HG03378 (cell line): Measurements from ENCODE around the gene TSFM.
"Not testable (repeated sequence)": the region's sequence is repeated elsewhere in the genome, so short reads cannot be mapped to it uniquely, and the experiment has no call there.

Experiments used
- ATAC-seq: cut with Tn5 transposase; IDR thresholded peaks from one replicate; pipeline ENCODE4 v1.9.1; 2021; ENCODE audit warnings: mild to moderate bottlenecking, moderate library complexity; ENCODE audit not compliant: unreplicated experiment

TSFM gene

DNA sequence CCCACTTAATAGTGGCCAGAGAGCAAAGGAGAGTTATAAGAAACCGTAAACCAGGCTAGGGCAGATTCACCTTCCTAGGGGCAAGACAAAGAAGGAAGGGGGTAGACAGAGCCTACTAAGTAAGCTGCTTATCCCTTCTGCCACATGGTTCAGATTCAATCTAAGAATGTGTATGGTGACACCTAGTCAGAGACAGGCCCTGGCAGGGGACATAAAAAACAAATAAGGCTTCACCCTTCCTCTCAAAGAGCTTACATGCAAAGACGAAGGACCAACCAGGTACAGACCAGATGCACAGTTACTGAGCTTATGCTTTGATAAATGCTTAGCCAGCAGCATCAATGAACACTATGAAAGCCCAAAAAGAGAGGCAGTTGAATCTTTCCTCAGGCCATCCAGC, 20.1 kb upstream of the TSFM start:
- ATAC-seq: no peak

DNA sequence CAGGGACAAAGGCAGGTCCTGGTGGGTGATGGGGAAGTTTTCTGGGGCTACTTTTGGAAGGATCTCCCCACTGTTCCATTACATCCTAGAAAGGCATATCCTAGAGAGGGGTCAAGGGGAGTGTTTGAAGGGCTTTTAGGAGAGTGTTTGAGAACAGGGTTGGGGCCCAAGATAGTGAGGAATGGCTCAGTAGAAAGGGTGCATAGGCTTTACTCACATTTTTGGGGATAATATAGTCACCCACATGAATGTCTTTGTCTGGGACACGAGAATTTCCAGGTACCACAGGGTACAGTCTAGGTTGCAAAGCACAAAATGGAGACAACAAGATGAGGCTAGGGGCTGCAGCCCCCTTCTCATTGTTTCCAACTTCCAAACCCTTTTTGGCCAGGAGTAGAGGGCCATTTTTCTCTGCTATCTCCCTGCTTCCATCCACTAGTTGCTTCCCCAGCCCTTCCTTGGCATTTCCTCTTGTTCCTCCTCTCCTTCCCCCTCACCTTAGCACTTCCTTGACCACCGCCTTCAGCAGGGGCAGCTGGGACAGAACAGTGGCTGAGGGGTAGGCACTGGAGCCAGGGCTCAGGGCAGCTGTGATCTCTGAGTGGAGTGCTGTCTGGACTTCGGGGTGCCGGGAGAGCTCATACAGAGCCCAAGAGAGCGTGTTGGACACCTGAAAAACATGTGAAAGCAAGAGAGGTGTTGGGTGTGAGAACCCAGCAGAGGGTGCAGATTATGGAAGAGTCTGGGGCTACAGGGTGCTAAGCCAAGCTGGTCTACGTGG, 18.5 kb upstream of the TSFM start:
- no peak for ATAC-seq

DNA sequence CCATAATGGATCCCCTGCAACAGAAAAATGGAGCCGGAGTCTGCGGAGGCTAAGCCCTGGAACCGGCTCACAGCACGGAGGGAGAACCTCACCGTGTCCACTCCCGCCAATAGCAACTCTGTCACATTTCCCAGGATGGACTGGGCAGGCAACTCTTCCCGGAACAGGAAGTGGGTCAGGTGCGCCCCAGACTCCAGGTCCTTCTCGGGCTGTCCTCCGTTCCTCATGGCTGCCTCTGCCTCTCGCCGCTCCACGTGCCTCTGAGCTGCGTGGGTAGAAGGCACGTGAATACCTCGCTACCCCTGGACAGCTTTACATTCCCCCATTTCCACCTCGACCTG, 18.0 kb upstream of the TSFM start:
- peak; percentile 5 for ATAC-seq

DNA sequence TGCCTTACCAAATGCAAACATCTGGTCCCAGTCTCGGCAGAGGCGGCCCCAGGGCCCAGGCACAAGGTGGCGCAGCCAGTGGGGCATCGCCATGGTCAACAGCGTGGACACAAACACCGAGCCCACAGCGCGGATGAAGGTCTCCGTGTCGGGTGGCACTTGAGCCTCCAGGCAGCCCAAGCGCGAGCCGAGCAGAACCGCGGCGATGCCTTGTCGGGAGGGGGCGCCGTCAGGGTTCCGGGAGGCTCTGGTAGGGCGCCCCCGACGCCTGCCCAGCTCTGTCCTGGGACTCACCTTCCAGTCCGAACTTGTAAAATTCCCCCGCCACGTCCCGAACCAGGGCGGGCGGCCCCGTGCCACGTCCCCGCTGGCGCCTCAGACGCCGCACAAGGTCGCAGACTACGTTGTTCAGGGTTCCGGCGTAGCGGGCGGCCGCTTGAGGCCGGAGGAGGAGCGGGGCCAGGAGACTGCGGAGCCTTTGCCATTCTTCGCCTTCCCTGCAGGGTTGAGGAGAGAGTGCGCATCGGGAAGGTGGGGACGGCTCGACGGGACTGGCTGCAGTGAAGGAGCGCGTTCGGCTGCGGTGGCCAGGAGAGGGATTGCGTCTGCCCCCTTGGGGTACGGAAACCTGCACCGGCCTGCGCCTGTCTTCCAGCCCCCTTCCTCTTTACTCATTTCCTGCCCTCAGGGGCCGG, 17.4 kb upstream of the TSFM start:
- peak; percentile 48 for ATAC-seq

DNA sequence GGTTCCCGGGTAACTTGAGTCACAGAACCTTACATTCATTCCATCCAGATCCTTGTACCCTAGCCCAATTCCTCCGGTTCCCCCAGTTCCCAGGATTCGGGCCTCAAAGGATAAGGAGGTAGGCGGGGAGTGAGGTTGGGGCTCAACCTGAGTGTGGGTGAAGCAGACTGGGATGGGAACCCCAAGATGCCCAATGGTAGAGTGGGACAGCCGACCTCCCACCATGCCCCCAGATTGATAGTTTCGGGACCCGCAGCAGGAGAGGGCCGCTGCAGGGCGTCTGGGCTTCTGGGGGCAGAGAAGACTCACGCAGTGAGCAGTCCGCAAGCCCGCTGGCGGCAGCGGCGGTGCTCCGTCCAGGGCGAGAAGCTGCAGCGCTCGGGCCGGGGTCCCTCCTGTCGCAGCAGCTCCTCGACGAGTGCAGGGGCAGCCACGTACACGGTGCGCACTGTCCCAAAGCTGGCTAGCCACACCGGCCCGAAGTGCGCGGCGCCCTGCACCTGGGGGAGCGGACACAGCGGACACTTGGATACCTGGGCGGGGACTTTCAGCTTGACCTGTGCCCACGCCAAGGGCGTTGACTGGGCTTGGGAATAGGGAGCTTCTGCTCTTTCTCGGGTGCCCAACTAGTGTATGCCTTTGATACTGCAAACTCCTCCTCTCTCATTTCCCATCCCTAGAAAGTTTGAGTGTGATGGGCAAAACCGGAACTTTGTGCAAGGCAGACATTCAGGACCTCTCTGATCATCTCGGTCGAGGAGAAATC, 16.7 kb upstream of the TSFM start:
- no peak for ATAC-seq

DNA sequence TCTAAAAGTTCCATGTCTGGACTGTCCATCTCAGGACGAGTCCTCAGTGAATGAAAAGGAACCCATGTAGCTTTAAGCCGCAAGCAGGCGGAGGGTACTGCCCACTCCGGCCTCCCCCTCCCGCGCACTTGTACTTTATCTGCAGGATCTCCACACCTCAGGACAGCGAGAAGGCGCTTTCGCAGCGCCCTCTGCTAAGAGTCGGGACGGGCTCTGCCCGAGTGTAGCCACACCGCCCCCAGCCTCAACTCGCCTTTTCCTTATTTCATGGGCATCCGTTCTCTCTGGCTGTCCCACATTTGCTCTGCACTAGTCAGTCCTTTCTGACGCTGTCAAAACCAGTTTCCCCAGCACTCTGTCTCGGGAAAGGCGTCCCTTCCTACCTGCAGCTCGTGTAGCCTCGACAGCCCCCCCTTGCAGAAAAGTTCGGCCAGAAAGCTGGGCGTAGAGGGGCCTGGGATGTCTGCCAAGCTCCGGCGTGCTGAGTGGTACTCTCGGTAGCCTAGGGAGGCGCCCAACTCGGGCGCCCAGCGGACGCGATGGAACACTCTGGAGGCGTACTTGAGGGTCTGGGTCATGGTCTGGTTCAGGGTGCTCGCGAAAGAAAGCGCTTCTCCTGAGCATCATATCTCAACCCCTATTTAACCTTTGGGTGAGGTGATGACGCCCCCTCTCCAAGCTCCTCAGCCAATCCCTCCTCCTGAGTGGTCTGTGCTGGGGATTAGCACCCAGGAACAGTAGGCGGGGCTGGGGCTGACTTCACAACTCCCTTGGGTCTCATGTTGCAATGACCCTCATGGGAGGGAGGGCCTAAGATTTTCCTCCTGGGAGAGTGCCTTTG, 15.9 kb upstream of the TSFM start, which contains the start of gene CYP27B1:
Gene CYP27B1 (minus strand): TSS at position 615 of the 841 bp plus-strand sequence. CDS start 37 bp downstream, at position 578.
- no peak for ATAC-seq

DNA sequence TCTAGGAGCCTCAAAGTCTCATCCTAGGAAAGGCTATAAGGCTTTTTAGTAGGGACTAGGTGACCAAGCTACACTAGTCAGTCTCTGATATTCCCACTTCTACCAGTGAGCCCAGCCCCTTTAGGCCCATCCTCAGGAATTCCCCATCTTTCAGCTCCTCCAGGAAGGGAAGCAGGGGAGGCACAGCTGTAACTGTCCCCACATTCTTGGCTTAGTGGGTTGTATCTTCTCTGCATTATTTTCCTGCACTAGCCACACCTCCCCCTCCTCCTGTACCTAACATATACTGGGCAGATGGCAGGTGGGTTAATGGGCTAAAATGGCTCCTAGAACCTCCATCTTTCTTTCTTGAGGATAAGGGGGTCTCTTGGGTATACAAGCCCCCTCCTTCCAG, 15.3 kb upstream of the TSFM start:
- ATAC-seq: no peak

DNA sequence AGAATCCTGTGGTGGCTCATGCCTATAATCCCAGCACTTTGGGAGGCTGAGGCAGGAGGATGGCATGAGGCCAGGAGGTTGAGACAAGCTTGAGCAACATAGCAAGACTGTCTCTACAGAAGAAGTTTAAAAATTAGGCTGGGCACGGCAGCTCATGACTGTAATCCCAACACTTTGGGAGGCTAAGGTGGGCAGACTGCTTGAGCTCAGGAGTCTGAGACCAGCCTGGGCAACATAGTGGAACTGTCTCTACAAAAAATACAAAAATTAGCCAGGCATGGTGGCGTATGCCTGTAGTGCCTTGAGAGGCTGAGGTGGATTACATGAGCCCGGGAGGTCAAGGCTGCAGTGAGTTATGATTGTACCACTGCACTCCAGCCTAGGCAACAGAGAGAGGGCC, 14.7 kb upstream of the TSFM start:
- ATAC-seq: no peak

DNA sequence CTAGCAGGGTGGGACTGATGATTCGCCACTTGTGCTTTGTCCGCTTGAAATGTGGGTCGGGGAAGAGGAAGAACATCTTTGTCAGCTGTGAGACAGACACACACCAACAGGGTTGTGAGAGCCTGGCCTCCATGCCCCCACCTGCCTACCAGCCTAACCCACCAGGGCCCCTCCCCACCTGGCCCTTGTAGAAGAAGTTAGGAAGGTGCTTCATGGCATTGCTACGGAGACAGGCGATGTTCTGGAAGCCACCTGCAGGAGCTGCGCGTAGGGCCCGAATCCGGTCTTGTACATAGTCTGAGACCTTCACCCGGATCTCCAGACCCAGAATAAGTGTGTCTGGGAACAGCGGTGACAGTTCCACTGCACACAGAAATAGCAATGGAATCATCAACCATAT, 13.0 kb upstream of the TSFM start:
- no peak for ATAC-seq

DNA sequence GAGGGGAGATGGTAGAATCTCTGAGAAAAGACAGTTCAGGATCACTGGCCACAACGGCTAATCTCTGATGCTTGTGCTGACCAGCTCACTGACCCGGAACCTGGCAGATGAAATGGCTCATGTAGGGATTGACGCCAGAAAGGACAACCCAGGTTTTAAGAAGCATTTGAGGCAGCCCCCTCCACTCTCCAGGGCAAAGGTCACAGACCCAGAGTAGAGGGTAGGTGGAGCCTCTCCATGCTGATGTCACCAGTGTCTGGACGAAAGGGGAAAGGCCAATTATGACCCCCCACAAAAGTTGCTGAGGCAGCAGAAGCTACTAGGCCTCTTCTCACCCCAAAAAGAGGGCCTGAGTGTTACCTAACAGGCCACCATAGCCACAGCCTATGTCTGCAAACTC, 11.9 kb upstream of the TSFM start:
- ATAC-seq: no peak

DNA sequence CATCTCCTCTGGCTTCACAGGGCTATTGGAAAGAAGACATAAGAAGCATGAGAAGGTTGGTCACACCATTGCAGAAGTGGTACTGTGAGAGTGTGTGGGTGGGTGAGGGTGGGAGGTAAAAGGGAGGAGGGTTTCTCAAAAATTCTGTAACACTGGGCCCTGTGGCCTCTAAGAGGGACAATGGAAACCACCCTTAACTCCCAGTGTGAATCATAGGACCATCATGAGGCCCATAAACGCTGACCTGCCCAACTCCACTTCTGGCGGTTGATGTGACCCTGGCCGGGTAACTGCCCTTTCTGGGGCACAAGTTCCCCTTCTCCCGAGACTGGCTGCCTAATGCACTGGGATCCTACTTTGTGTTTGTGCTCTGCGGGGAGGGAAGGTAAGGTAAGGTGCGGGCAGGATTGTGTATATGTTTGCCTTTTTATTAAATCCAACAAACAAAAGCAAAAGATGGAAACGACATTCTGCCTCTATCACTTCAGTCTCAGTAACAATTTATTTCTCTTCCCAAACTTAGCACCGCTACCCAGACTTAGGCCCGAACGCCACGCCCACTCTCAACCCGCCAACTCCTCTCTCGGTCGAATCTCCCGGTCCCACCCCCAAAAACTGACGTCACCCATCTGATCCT, 11.2 kb upstream of the TSFM start:
- peak; percentile 79 for ATAC-seq

DNA sequence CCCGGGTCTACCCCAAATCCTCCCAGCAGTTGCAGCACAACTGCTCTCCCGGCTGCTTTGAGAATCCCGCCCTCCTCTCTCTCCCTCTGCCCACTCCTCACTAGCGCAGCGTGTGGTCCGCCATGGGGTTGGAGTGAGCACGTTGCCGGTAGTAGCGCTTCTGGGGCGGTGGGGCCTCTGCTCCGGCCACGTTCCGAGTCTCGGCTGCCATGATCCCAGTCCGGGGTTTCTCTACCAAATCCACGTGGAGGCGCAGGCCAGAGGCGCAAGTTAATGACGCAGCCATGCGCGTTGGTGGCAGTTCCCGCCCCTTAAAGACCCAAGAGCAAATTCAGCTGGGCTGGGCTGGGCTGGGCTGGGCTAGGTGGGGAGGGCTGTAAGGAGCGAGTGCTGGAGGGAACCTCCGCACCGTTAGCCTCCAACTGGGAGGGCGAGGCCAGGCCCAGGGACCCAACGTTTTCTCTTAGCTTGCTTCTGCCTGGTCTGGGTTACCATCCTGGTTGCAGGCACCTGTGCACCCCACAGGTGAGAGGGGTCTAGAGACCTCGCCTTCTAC, 10.6 kb upstream of the TSFM start, which contains the start of gene METTL1:
Gene METTL1 (minus strand): TSS at position 233 of the 556 bp plus-strand sequence. CDS start 22 bp downstream, at position 211.
- ATAC-seq: peak; percentile 75

DNA sequence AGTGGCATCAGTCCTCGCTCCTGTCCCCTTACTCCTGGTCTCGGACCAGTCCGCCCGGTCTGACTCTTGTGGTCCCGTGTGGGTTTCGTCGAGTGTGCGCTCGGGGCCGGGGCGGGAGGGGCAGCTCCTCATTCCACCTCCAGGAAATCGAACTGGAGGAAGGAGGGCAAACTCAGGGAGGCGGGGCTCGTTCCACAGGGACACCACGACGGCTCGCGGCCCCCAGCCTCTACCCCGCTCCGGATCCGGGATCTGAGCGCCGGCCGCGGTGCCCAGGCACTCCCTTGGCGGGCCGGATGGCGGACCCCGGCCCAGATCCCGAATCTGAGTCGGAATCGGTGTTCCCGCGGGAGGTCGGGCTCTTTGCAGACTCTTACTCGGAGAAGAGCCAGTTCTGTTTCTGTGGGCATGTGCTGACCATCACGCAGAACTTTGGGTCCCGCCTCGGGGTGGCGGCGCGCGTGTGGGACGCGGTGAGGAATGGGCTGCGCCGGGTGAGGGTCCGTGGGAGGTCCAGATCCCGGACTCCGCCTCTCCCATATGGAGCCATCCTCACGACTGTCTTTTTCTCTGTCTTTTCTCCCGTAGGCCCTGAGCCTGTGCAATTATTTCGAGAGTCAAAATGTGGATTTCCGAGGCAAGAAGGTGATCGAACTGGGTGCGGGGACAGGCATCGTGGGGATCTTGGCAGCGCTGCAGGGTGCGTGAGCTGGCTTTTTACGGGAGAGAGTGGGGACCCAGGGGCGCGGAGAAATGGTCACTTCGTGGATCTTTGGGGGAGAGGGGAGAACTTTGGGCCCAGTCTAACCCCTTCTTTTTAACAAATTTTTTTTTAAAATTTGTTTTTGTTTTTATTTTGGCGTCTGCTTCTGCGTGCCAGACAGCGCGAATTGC, 9.9 kb upstream of the TSFM start, which contains the start of gene EEF1AKMT3:
Gene EEF1AKMT3 (plus strand): TSS at position 186 of the 894 bp plus-strand sequence. CDS start 111 bp downstream, at position 297.
- ATAC-seq: peak; percentile 7

DNA sequence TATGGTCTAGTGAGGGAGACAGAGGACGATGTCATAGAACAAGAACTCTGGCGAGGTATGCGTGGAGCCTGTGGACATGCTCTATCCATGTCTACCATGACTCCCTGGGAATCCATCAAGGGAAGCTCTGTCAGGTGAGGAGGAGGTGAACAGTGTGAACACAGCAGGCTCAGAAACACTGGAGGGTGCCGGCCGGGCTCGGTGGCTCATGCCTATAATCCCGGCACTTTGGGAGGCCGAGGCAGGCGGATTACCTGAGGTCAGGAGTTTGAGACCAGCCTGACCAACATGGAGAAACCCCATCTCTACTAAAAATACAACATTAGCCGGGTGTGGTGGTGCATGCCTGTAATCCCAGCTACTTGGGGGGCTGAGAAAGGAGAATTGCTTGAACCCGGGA, 8.0 kb upstream of the TSFM start:
- ATAC-seq: not testable (repeated sequence)

DNA sequence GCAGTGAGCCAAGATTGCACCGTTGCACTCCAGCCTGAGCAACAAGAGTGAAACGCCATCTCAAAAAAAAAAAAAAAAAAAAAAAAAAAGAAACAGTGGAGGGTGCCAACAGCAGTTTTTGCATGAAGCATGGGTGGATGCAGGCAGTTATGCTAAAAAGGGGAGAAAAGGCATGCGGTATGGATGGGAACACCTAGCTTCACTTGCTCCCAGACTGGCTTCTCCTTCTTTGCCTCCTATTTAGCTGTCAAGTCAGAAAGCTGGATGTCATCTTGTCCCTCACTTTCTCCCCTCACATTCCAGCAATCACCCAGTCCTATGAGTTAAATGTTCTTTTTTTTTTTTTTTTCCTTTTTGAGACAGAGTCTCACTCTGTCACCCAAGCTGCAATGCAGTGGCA, 7.5 kb upstream of the TSFM start:
- ATAC-seq: no peak

DNA sequence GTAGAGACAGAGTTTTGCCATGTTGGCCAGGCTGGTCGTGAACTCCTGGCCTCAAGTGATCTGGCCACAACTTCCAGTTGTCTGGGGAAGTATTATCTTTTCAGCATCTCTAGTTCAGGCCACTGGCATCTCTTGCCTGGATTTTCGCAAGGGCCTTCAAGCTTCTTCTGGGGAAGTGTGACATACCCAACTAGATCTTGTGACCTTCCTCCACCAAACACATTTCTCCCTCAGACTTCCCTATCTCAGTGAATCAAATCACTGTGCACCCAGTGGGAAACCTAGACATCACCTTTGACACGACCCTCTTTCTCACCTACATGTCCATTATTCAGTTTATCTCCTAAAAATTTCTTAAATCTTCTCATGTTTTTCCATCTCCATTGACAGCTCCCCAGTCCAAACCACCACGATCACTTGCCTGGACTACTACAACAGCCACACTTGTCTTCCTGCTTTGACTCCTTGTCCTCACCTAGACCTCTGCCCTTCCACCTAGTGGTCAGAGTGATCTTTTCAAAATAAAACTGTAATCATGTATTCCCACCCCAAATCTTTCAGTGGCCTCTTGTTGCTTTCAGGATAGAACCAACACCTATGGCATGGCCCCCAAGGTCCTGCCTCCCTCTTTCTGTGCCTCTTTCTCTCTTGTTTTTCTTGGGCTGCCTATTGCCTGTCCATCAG, 6.9 kb upstream of the TSFM start:
- ATAC-seq: no peak

DNA sequence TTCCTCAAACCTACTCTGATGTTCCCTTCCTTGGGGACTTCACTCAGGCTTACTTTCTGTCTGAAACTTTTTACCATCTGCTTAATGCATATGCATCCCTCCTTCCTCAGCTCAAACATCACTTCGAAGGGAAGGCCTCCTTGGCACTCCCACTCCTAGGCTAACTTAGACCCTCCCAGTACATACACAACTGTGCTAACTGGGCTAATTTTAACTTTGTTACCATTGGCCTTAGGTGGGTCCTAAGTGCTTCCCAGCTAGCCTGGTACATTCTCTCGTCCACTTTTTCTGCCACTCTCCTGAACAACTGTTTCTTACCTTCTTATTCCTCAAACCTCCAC, 6.4 kb upstream of the TSFM start:
- no peak for ATAC-seq

DNA sequence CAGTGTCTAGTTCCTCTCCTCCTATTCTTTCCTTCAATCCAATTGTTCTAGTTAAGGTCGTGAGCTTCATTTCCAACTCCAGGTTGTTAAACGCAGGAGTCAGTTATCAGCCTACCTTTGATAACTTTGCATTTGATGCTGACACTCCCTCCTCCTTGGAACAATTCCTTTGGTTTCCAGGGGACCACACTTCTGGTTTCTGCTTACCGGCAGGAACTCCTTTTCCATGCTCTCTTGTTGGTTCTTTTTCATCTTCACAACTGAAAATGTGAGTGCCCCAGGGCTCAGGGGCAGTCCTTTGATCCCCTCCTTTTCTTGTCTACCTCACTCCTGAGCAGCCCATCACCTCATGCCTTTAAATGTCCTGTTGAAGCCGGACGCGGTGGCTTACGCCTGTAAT, 5.2 kb upstream of the TSFM start:
- no peak for ATAC-seq
